Measurements from ENCODE around the gene OR7C1. TPM values are rescaled to one million over a fixed set of nuclear protein-coding genes. Genes with fewer than 3 reads are reported as not detected.

The OR7C1 gene
- total and polyA plus RNA-seq, 2 of the 8 experiments (the other 6 are each of a cell fraction or from before 2014, with no cell fraction given): not detected

DNA sequence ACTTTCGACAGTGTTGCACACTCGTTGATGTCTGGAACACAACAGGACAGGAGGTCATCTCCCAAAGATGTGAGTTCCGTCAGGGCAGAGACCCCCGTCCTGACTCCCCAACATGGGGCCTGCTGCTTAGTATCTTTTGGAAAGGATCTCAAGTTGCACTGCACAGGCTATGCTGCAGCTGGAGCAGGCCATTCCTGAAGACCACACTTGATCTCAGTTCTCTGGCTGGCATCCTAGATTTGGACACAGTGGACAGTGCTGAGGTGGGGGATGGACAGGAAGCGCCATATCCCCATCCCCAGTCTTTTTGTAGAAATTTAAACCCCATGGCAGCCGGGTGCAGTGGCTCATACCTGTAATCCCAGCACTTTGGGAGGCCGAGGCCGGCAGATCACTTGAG lies 62.5 kb downstream of the OR7C1 start (continued):
- TF ChIP-seq, protein P1, sequence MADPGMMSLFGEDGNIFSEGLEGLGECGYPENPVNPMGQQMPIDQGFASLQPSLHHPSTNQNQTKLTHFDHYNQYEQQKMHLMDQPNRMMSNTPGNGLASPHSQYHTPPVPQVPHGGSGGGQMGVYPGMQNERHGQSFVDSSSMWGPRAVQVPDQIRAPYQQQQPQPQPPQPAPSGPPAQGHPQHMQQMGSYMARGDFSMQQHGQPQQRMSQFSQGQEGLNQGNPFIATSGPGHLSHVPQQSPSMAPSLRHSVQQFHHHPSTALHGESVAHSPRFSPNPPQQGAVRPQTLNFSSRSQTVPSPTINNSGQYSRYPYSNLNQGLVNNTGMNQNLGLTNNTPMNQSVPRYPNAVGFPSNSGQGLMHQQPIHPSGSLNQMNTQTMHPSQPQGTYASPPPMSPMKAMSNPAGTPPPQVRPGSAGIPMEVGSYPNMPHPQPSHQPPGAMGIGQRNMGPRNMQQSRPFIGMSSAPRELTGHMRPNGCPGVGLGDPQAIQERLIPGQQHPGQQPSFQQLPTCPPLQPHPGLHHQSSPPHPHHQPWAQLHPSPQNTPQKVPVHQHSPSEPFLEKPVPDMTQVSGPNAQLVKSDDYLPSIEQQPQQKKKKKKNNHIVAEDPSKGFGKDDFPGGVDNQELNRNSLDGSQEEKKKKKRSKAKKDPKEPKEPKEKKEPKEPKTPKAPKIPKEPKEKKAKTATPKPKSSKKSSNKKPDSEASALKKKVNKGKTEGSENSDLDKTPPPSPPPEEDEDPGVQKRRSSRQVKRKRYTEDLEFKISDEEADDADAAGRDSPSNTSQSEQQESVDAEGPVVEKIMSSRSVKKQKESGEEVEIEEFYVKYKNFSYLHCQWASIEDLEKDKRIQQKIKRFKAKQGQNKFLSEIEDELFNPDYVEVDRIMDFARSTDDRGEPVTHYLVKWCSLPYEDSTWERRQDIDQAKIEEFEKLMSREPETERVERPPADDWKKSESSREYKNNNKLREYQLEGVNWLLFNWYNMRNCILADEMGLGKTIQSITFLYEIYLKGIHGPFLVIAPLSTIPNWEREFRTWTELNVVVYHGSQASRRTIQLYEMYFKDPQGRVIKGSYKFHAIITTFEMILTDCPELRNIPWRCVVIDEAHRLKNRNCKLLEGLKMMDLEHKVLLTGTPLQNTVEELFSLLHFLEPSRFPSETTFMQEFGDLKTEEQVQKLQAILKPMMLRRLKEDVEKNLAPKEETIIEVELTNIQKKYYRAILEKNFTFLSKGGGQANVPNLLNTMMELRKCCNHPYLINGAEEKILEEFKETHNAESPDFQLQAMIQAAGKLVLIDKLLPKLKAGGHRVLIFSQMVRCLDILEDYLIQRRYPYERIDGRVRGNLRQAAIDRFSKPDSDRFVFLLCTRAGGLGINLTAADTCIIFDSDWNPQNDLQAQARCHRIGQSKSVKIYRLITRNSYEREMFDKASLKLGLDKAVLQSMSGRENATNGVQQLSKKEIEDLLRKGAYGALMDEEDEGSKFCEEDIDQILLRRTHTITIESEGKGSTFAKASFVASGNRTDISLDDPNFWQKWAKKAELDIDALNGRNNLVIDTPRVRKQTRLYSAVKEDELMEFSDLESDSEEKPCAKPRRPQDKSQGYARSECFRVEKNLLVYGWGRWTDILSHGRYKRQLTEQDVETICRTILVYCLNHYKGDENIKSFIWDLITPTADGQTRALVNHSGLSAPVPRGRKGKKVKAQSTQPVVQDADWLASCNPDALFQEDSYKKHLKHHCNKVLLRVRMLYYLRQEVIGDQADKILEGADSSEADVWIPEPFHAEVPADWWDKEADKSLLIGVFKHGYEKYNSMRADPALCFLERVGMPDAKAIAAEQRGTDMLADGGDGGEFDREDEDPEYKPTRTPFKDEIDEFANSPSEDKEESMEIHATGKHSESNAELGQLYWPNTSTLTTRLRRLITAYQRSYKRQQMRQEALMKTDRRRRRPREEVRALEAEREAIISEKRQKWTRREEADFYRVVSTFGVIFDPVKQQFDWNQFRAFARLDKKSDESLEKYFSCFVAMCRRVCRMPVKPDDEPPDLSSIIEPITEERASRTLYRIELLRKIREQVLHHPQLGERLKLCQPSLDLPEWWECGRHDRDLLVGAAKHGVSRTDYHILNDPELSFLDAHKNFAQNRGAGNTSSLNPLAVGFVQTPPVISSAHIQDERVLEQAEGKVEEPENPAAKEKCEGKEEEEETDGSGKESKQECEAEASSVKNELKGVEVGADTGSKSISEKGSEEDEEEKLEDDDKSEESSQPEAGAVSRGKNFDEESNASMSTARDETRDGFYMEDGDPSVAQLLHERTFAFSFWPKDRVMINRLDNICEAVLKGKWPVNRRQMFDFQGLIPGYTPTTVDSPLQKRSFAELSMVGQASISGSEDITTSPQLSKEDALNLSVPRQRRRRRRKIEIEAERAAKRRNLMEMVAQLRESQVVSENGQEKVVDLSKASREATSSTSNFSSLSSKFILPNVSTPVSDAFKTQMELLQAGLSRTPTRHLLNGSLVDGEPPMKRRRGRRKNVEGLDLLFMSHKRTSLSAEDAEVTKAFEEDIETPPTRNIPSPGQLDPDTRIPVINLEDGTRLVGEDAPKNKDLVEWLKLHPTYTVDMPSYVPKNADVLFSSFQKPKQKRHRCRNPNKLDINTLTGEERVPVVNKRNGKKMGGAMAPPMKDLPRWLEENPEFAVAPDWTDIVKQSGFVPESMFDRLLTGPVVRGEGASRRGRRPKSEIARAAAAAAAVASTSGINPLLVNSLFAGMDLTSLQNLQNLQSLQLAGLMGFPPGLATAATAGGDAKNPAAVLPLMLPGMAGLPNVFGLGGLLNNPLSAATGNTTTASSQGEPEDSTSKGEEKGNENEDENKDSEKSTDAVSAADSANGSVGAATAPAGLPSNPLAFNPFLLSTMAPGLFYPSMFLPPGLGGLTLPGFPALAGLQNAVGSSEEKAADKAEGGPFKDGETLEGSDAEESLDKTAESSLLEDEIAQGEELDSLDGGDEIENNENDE (IDR thresholded peaks at IDR 0.05; ENCODE audit: insufficient replicate concordance, low read length): no peak
- TF ChIP-seq SP4 (IDR thresholded peaks at IDR 0.05; ENCODE audit: low read length): no peak

Measured in H1 (cell line).